HepG2 (cell line): Measurements from ENCODE around the gene TADA3. TPM values are rescaled to one million over a fixed set of nuclear protein-coding genes. Genes with fewer than 3 reads are reported as not detected.

Experiments
- AFF4 ChIP-seq: sonication (generic); formaldehyde crosslinking; IDR thresholded peaks from 2 replicates; pipeline ENCODE4 v1.4.0; 2020; ENCODE audit warnings: missing genetic modification reagents
- RERE ChIP-seq: IDR thresholded peaks from 2 replicates; pipeline ENCODE4 v1.6.1; 2016; ENCODE audit warnings: low read depth, missing genetic modification reagents, missing compliant biosample characterization
- SMC3 ChIP-seq: IDR thresholded peaks from 2 replicates; pipeline ENCODE4 v1.6.1; 2011; ENCODE audit warnings: low read length, improper control_type of control experiment
- SUZ12 ChIP-seq: fragments of 150-350 bp; IDR thresholded peaks from 2 replicates; pipeline ENCODE4 v1.6.1; 2014; ENCODE audit warnings: low read depth, low read length
- WIZ ChIP-seq: sonication (generic); formaldehyde crosslinking; IDR thresholded peaks from 2 replicates; pipeline ENCODE4 v1.5.1; 2020; ENCODE audit warnings: mild to moderate bottlenecking, missing genetic modification reagents
- ZBTB33 ChIP-seq: sonication (generic); formaldehyde crosslinking; IDR thresholded peaks from 2 replicates; pipeline ENCODE4 v1.4.0; 2020; ENCODE audit warnings: missing genetic modification reagents
- ZNF10 ChIP-seq: sonication (generic); formaldehyde crosslinking; IDR thresholded peaks from 2 replicates; pipeline ENCODE4 v1.4.0; 2020; ENCODE audit warnings: mild to moderate bottlenecking, low read depth, missing genetic modification reagents, borderline replicate concordance
- ZNF224 ChIP-seq: sonication (generic); formaldehyde crosslinking; IDR thresholded peaks from 2 replicates; pipeline ENCODE4 v1.5.0; 2020; ENCODE audit warnings: mild to moderate bottlenecking, missing genetic modification reagents
- ZNF501 ChIP-seq: sonication (generic); formaldehyde crosslinking; IDR thresholded peaks from 2 replicates; pipeline ENCODE4 v1.5.1; 2020; ENCODE audit warnings: mild to moderate bottlenecking, moderate library complexity, missing genetic modification reagents
- ZNF703 ChIP-seq: sonication (generic); formaldehyde crosslinking; IDR thresholded peaks from 2 replicates; pipeline ENCODE4 v1.5.1; 2020; ENCODE audit warnings: missing genetic modification reagents, mild to moderate bottlenecking, moderate library complexity, borderline replicate concordance
- ZNF709 ChIP-seq: sonication (generic); formaldehyde crosslinking; IDR thresholded peaks from 2 replicates; pipeline ENCODE4 v1.5.0; 2020; ENCODE audit warnings: mild to moderate bottlenecking, missing genetic modification reagents
- ZNF792 ChIP-seq: IDR thresholded peaks from 2 replicates; pipeline ENCODE4 v1.6.1; 2016
- ZSCAN29 ChIP-seq: sonication (generic); formaldehyde crosslinking; conservative IDR thresholded peaks from 2 replicates; pipeline ENCODE4 v1.4.0; 2020; ENCODE audit warnings: mild to moderate bottlenecking, missing genetic modification reagents
- polyA plus RNA-seq, 8 experiments: library from polyadenylated mRNA; depleted of rRNA in 3 of 8; stranded (reverse) in 7 of 8; unstranded in 1 of 8; fragments of >200 nt; fragmentation: Illumina TruSeq in 4 of 8; extraction: Trizol in 4 of 8; gene quantifications; 2 replicates each; pipeline versions ENCODE4 v1.2.1 to v1.2.3, GENCODE V29; 2011 to 2016; ENCODE audit warnings: low read depth in 4 of 8, missing spikeins in 1 of 8, mixed read lengths in 1 of 8; ENCODE audit not compliant: insufficient read depth in 1 of 8
- total RNA-seq, 5 experiments: library from RNA; depleted of rRNA; stranded (reverse); fragments of >200 nt; fragmentation: Illumina TruSeq; extraction: Trizol; gene quantifications; 2 replicates each; pipeline ENCODE4 v1.2.3, GENCODE V29; 2016; ENCODE audit warnings: low read depth in 1 of 5
- TF ChIP-seq, protein P1 (sequence below): sonication (generic); formaldehyde crosslinking; IDR thresholded peaks from 2 replicates; pipeline ENCODE4 v1.4.0; 2020; ENCODE audit warnings: missing genetic modification reagents, low read depth, mild to moderate bottlenecking, borderline replicate concordance
- TF ChIP-seq, protein P2 (sequence below): sonication (generic); formaldehyde crosslinking; IDR thresholded peaks from 2 replicates; pipeline ENCODE4 v1.4.0; 2020; ENCODE audit warnings: missing genetic modification reagents

TADA3 gene
- total and polyA plus RNA-seq, 2 of the 13 experiments (the other 11 are each of a cell fraction or from before 2014, with no cell fraction given): 32.1 to 37.1 TPM

GRCh38 chr3:9750556-9751411, 41.5 kb downstream of the TADA3 start (continued):
- no peak for TF ChIP-seq ZNF10 (CRISPR knock-in tag)
- no peak for TF ChIP-seq SUZ12
- TF ChIP-seq, protein P1, sequence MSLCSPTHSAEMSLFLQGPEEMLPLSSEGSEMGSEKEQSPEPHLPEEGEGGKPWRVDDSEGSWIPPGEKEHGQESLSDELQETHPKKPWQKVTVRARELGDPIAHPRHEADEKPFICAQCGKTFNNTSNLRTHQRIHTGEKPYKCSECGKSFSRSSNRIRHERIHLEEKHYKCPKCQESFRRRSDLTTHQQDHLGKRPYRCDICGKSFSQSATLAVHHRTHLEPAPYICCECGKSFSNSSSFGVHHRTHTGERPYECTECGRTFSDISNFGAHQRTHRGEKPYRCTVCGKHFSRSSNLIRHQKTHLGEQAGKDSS (CRISPR knock-in tag): no peak
- TF ChIP-seq ZNF501: no peak
- TF ChIP-seq ZNF709 (CRISPR knock-in tag): no peak
- no peak for TF ChIP-seq ZNF703 (CRISPR knock-in tag)
- no peak for TF ChIP-seq ZNF224 (CRISPR knock-in tag)
- TF ChIP-seq ZBTB33 (CRISPR knock-in tag): no peak
- TF ChIP-seq SMC3: no peak
- no peak for TF ChIP-seq RERE (CRISPR knock-in tag)
- TF ChIP-seq ZSCAN29 (CRISPR knock-in tag): no peak
- 0 out of 2 replicates have a peak, but pooled peaks have one; percentile 26 for TF ChIP-seq ZNF792
- TF ChIP-seq WIZ (CRISPR knock-in tag): no peak
- TF ChIP-seq, protein P2, sequence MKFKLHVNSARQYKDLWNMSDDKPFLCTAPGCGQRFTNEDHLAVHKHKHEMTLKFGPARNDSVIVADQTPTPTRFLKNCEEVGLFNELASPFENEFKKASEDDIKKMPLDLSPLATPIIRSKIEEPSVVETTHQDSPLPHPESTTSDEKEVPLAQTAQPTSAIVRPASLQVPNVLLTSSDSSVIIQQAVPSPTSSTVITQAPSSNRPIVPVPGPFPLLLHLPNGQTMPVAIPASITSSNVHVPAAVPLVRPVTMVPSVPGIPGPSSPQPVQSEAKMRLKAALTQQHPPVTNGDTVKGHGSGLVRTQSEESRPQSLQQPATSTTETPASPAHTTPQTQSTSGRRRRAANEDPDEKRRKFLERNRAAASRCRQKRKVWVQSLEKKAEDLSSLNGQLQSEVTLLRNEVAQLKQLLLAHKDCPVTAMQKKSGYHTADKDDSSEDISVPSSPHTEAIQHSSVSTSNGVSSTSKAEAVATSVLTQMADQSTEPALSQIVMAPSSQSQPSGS (CRISPR knock-in tag): no peak
- no peak for TF ChIP-seq AFF4 (CRISPR knock-in tag)
